Measurements from ENCODE around the gene SLX4.

The SLX4 gene

GRCh38 chr16:3599922-3600321 lies 11.5 kb downstream of the SLX4 start:
- Histone ChIP-seq H3K27ac (replicated peaks; ENCODE audit: low read length) (no peak overlapping the region), H3K4ac (ENCODE audit: low read length) (no peak overlapping the region), H2BK15ac (ENCODE audit: low read length) (no peak overlapping the region), H3K23ac (ENCODE audit: low read depth, low read length, poor library complexity) (no peak overlapping the region), H4K91ac (ENCODE audit: low read depth, low read length, poor library complexity) (no peak overlapping the region), H3K4me2 (ENCODE audit: insufficient read depth, low read length, poor library complexity, severe bottlenecking) (no peak overlapping the region), H3K4me1 (ENCODE audit: control insufficient read depth in 2 of 2, insufficient read depth in 1 of 2, low read depth in 1 of 2, low read length in 2 of 2) (no peaks in the 10 kb centered on the region), H3K79me1 (ENCODE audit: low read depth, low read length) (no peaks in the 10 kb centered on the region), H3K27me3 (ENCODE audit: control insufficient read depth in 3 of 3, insufficient read depth in 3 of 3, low read depth in 1 of 3, low read length in 3 of 3) (no peaks in the 10 kb centered on the region), H3K14ac (ENCODE audit: low read length) (no peak overlapping the region), H2AK5ac (ENCODE audit: low read depth, low read length) (no peak overlapping the region), H2BK5ac (ENCODE audit: low read length) (no peak overlapping the region), H4K8ac (ENCODE audit: low read depth, low read length) (no peak overlapping the region), H3K9ac (ENCODE audit: low read depth, low read length, poor library complexity) (no peak overlapping the region), H2BK120ac (ENCODE audit: low read depth, low read length) (no peak overlapping the region), H3K36me3 (replicated peaks in 1 of 2; ENCODE audit: control insufficient read depth in 2 of 2, insufficient read depth in 2 of 2, low read length in 2 of 2) (peaks cover 47 to 80% of the 10 kb centered on the region in 2 donors), H3K18ac (ENCODE audit: low read length) (no peak overlapping the region), H2BK12ac (ENCODE audit: low read length) (no peak overlapping the region), H3K9me3 (replicated peaks in 1 of 2; ENCODE audit: control insufficient read depth in 2 of 2, insufficient read depth in 1 of 2, low read depth in 1 of 2, low read length in 2 of 2) (peaks cover 21 to 29% of the 10 kb centered on the region in 2 donors), H3K4me3 (ENCODE audit: low read length in 2 of 2) (no peak overlapping the region), H2AFZ (ENCODE audit: low read length) (no peak overlapping the region)
- WGBS, 2 donors (ENCODE audit: extremely low coverage in 2 of 2, insufficient read length in 2 of 2, insufficient replicate concordance in 1 of 2): no CpG with 5 or more reads among the region's 4 CpGs
- no peak for DNase-seq (ENCODE audit: low spot score)

DNA sequence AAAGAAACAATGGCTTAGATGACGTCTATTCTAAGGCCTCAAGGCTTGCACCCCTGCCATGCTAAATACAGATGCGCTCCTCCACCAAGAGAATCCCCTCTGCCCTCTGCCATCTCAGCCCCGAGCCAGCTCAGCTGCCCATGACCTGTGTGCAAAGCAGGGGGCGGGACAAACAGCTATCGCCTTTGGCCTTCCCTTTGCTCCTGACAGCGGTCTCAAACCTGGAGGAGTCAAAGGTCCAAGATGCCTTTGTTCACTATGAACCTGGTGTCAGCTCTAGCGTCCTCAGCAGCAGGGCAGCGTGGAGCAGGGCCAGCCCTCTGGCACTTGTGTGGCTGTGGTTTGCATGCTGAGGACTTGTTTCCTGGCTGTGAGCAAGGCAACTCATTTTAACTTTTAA lies 12.3 kb downstream of the SLX4 start:
- Histone ChIP-seq H2BK120ac (ENCODE audit: low read depth, low read length) (no peak overlapping the region), H3K9ac (ENCODE audit: low read depth, low read length, poor library complexity) (no peak overlapping the region), H3K36me3 (replicated peaks in 1 of 2; ENCODE audit: control insufficient read depth in 2 of 2, insufficient read depth in 2 of 2, low read length in 2 of 2) (peaks cover 53 to 75% of the 10 kb centered on the region in 2 donors)

DNA sequence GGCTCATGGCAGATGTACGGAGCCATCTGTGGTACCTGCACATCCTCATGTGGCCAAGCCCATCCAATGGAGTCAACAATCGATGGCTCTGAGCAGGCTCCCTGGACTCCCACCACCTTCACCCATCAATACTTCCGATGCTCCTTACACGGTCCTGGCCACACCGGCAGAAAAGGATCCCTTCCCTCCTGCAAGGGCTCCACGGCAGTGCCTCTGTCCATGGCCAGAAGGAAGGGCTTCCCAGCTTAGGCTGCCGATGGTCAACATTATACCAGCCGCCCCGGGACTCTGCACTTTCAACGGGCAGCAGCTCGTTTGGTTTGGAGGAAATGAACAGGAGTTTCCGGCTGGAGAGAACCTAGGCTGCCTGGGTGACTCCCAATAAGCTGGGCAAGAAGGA lies 13.2 kb downstream of the SLX4 start:
- no peak overlapping the region for H4K91ac ChIP-seq (ENCODE audit: low read depth, low read length, poor library complexity)
- no peak overlapping the region for H2BK5ac ChIP-seq (ENCODE audit: low read length)
- no peak for DNase-seq (ENCODE audit: low spot score)
- H3K27me3 ChIP-seq (ENCODE audit: control insufficient read depth in 3 of 3, insufficient read depth in 3 of 3, low read depth in 1 of 3, low read length in 3 of 3): no peaks in the 10 kb centered on the region
- H3K18ac ChIP-seq (ENCODE audit: low read length): no peak overlapping the region
- H3K9ac ChIP-seq (ENCODE audit: low read depth, low read length, poor library complexity): peak overlapping the region; percentile 80
- H3K23ac ChIP-seq (ENCODE audit: low read depth, low read length, poor library complexity): no peak overlapping the region
- H3K4ac ChIP-seq (ENCODE audit: low read length): no peak overlapping the region
- whole genome bisulfite sequencing, 2 donors (ENCODE audit: extremely low coverage in 2 of 2, insufficient read length in 2 of 2, insufficient replicate concordance in 1 of 2): no CpG with 5 or more reads among the region's 12 CpGs
- H3K36me3 ChIP-seq (replicated peaks in 1 of 2; ENCODE audit: control insufficient read depth in 2 of 2, insufficient read depth in 2 of 2, low read length in 2 of 2): peaks cover 52 to 70% of the 10 kb centered on the region in 2 donors
- H3K9me3 ChIP-seq (replicated peaks in 1 of 2; ENCODE audit: control insufficient read depth in 2 of 2, insufficient read depth in 1 of 2, low read depth in 1 of 2, low read length in 2 of 2): peaks cover 21 to 29% of the 10 kb centered on the region in 2 donors
- H2BK12ac ChIP-seq (ENCODE audit: low read length): no peak overlapping the region
- no peak overlapping the region for H2AK5ac ChIP-seq (ENCODE audit: low read depth, low read length)
- H3K4me2 ChIP-seq (ENCODE audit: insufficient read depth, low read length, poor library complexity, severe bottlenecking): no peak overlapping the region
- H3K4me1 ChIP-seq (ENCODE audit: control insufficient read depth in 2 of 2, insufficient read depth in 1 of 2, low read depth in 1 of 2, low read length in 2 of 2): no peaks in the 10 kb centered on the region
- no peaks in the 10 kb centered on the region for H3K79me1 ChIP-seq (ENCODE audit: low read depth, low read length)
- H2AFZ ChIP-seq (ENCODE audit: low read length): no peak overlapping the region
- H2BK15ac ChIP-seq (ENCODE audit: low read length): no peak overlapping the region
- no peak overlapping the region for H4K8ac ChIP-seq (ENCODE audit: low read depth, low read length)
- no peak overlapping the region for H3K4me3 ChIP-seq (ENCODE audit: low read length in 2 of 2)
- no peak overlapping the region for H3K14ac ChIP-seq (ENCODE audit: low read length)
- no peak overlapping the region for H3K27ac ChIP-seq (replicated peaks; ENCODE audit: low read length)
- no peak overlapping the region for H2BK120ac ChIP-seq (ENCODE audit: low read depth, low read length)

More for the DNA sequence above, 12.3 kb downstream of the SLX4 start:
- H3K23ac ChIP-seq (ENCODE audit: low read depth, low read length, poor library complexity): no peak overlapping the region
- H2BK12ac ChIP-seq (ENCODE audit: low read length): no peak overlapping the region
- WGBS, 2 donors (ENCODE audit: extremely low coverage in 2 of 2, insufficient read length in 2 of 2, insufficient replicate concordance in 1 of 2): no CpG with 5 or more reads among the region's 8 CpGs
- H4K8ac ChIP-seq (ENCODE audit: low read depth, low read length): no peak overlapping the region
- no peak overlapping the region for H2BK15ac ChIP-seq (ENCODE audit: low read length)
- H3K18ac ChIP-seq (ENCODE audit: low read length): no peak overlapping the region
- H2AFZ ChIP-seq (ENCODE audit: low read length): no peak overlapping the region
- H3K79me1 ChIP-seq (ENCODE audit: low read depth, low read length): no peaks in the 10 kb centered on the region
- no peak overlapping the region for H2AK5ac ChIP-seq (ENCODE audit: low read depth, low read length)
- no peaks in the 10 kb centered on the region for H3K27me3 ChIP-seq (ENCODE audit: control insufficient read depth in 3 of 3, insufficient read depth in 3 of 3, low read depth in 1 of 3, low read length in 3 of 3)
- no peak overlapping the region for H3K4me3 ChIP-seq (ENCODE audit: low read length in 2 of 2)
- no peak overlapping the region for H3K14ac ChIP-seq (ENCODE audit: low read length)
- H3K4me1 ChIP-seq (ENCODE audit: control insufficient read depth in 2 of 2, insufficient read depth in 1 of 2, low read depth in 1 of 2, low read length in 2 of 2): no peaks in the 10 kb centered on the region
- H2BK5ac ChIP-seq (ENCODE audit: low read length): no peak overlapping the region
- H3K4me2 ChIP-seq (ENCODE audit: insufficient read depth, low read length, poor library complexity, severe bottlenecking): no peak overlapping the region
- no peak overlapping the region for H4K91ac ChIP-seq (ENCODE audit: low read depth, low read length, poor library complexity)
- DNase-seq (ENCODE audit: low spot score): no peak
- no peak overlapping the region for H3K4ac ChIP-seq (ENCODE audit: low read length)
- H3K27ac ChIP-seq (replicated peaks; ENCODE audit: low read length): no peak overlapping the region
- peaks cover 21 to 29% of the 10 kb centered on the region in 2 donors for H3K9me3 ChIP-seq (replicated peaks in 1 of 2; ENCODE audit: control insufficient read depth in 2 of 2, insufficient read depth in 1 of 2, low read depth in 1 of 2, low read length in 2 of 2)

GRCh38 chr16:3597676-3598075 lies 13.7 kb downstream of the SLX4 start:
- Histone ChIP-seq H3K9ac (ENCODE audit: low read depth, low read length, poor library complexity) (no peak overlapping the region), H3K36me3 (replicated peaks in 1 of 2; ENCODE audit: control insufficient read depth in 2 of 2, insufficient read depth in 2 of 2, low read length in 2 of 2) (peaks cover 50 to 67% of the 10 kb centered on the region in 2 donors), H2AFZ (ENCODE audit: low read length) (no peak overlapping the region), H2BK15ac (ENCODE audit: low read length) (no peak overlapping the region), H3K27ac (replicated peaks; ENCODE audit: low read length) (no peak overlapping the region), H3K4me1 (ENCODE audit: control insufficient read depth in 2 of 2, insufficient read depth in 1 of 2, low read depth in 1 of 2, low read length in 2 of 2) (no peaks in the 10 kb centered on the region), H3K9me3 (replicated peaks in 1 of 2; ENCODE audit: control insufficient read depth in 2 of 2, insufficient read depth in 1 of 2, low read depth in 1 of 2, low read length in 2 of 2) (peaks cover 21 to 29% of the 10 kb centered on the region in 2 donors), H3K4ac (ENCODE audit: low read length) (no peak overlapping the region), H4K8ac (ENCODE audit: low read depth, low read length) (no peak overlapping the region), H3K23ac (ENCODE audit: low read depth, low read length, poor library complexity) (no peak overlapping the region), H2BK12ac (ENCODE audit: low read length) (no peak overlapping the region), H3K14ac (ENCODE audit: low read length) (no peak overlapping the region), H4K91ac (ENCODE audit: low read depth, low read length, poor library complexity) (no peak overlapping the region), H3K79me1 (ENCODE audit: low read depth, low read length) (no peaks in the 10 kb centered on the region), H3K27me3 (ENCODE audit: control insufficient read depth in 3 of 3, insufficient read depth in 3 of 3, low read depth in 1 of 3, low read length in 3 of 3) (no peaks in the 10 kb centered on the region), H3K4me2 (ENCODE audit: insufficient read depth, low read length, poor library complexity, severe bottlenecking) (no peak overlapping the region), H2BK120ac (ENCODE audit: low read depth, low read length) (no peak overlapping the region), H3K18ac (ENCODE audit: low read length) (no peak overlapping the region), H2BK5ac (ENCODE audit: low read length) (peak overlapping the region; percentile 29), H2AK5ac (ENCODE audit: low read depth, low read length) (no peak overlapping the region), H3K4me3 (ENCODE audit: low read length in 2 of 2) (peak overlapping the region in 1 of 2 donors; percentile 25)
- no CpG with 5 or more reads among the region's 17 CpGs for WGBS, 2 donors (ENCODE audit: extremely low coverage in 2 of 2, insufficient read length in 2 of 2, insufficient replicate concordance in 1 of 2)
- DNase-seq (ENCODE audit: low spot score): no peak
